Measurements from ENCODE around the gene ANKRD34C. TPM values are rescaled to one million over a fixed set of nuclear protein-coding genes. Genes with fewer than 3 reads are reported as not detected.

ANKRD34C gene
- total RNA-seq, 2 experiments from 2014 or later: not detected

DNA sequence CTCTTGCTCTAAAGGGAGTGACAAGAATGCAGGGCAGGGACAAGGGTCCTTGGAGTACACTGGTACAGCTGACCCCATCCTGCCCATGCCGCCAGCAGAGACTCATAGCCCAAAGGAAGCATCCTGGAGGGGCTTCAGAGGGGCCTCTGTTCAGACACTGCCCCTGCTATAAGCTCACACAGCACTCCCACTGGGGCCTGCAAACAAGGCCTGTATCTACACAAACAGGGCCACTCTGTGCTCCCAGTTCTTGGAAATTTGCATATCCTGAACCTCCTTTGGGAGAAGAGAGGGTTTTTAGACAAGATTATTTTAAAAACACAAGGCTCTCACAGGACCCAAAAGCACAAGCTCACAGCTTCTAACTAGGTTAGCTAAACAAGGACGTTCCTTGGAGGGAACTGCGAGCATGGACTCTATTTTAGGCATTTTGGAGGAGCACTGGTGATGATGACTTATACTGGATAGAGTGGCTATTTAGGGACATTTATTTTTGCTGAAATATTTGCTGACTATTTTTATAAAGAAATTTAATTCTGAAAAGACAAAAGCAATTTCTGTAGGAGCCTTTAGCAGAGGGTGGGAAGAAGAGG is 16.4 kb upstream of the ANKRD34C start:
- no peaks in the 10 kb centered on the region for H3K36me3 ChIP-seq (ENCODE audit: insufficient read depth, low read length)
- H3K4me1 ChIP-seq (ENCODE audit: insufficient read depth, low read length): no peaks in the 10 kb centered on the region
- Mint-ChIP-seq H3K4me3 (no peak overlapping the region), H3K4me1 (ENCODE audit: low read depth) (no peaks in the 10 kb centered on the region), H3K36me3 (ENCODE audit: low read depth) (no peaks in the 10 kb centered on the region), H3K9me3 (no peaks in the 10 kb centered on the region), H3K27ac (no peak overlapping the region), H3K27me3 (peaks cover 48% of the 10 kb centered on the region)
- peaks cover 0 to 23% of the 10 kb centered on the region in 2 experiments for H3K27me3 ChIP-seq (ENCODE audit: control insufficient read depth in 1 of 2, insufficient read depth in 2 of 2, low read length in 2 of 2)
- ATAC-seq (ENCODE audit: poor library complexity): no peak
- ChIA-PET POLR2A (no interaction called here), CTCF (no interaction called here)
- no peak for DNase-seq
- no peaks in the 10 kb centered on the region for H3K9me3 ChIP-seq (ENCODE audit: control insufficient read depth in 1 of 2, insufficient read depth in 1 of 2, low read length in 2 of 2)
- no peak overlapping the region for H3K27ac ChIP-seq (ENCODE audit: low read depth in 1 of 2, low read length in 2 of 2)
- TF ChIP-seq, protein P1, sequence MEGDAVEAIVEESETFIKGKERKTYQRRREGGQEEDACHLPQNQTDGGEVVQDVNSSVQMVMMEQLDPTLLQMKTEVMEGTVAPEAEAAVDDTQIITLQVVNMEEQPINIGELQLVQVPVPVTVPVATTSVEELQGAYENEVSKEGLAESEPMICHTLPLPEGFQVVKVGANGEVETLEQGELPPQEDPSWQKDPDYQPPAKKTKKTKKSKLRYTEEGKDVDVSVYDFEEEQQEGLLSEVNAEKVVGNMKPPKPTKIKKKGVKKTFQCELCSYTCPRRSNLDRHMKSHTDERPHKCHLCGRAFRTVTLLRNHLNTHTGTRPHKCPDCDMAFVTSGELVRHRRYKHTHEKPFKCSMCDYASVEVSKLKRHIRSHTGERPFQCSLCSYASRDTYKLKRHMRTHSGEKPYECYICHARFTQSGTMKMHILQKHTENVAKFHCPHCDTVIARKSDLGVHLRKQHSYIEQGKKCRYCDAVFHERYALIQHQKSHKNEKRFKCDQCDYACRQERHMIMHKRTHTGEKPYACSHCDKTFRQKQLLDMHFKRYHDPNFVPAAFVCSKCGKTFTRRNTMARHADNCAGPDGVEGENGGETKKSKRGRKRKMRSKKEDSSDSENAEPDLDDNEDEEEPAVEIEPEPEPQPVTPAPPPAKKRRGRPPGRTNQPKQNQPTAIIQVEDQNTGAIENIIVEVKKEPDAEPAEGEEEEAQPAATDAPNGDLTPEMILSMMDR (IDR thresholded peaks at IDR 0.05): no peak
- intact Hi-C loops (cut with DNase I, micrococcal nuclease): no loop called here
- no peak overlapping the region for H3K4me3 ChIP-seq (ENCODE audit: low read length)

DNA sequence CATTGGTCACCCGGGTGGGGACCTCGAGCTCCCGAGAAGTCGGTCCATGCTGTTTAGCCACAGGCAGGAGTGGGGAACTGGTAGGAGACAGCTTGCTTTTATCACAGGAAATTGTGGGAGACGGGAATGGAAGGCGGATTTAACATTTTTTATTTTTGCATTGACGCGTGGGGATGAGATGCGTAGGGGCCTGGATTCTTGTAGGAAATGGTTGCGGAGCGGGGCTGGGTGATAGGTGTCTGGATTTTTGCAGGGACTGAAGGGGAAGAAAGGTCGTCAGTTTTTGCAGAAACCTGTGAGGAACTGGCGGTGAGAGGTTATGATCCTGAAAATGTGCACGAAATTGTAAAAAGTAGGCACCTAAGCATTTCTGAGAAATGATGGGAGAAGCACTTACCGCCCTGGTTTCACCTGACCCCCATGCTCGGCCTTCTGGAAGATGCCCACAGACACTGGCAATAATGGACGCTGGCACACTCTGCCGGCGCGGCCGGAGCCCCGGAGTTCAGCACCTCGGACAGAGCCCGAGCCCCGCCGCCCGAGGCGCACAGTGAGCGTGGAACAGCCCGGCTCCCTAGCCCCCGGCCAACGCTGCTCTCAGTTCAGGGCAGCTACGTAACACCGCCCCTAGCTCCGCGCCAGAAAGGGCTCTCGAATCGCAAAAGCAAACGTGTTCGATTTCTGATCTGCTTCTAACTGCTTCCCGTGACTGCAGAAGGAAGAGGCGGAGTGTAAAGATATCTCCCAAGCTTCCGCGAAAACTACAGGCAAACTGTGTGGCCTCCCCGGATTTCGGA is 928 bp downstream of the ANKRD34C start:
- Histone ChIP-seq H3K27ac (ENCODE audit: low read depth in 1 of 2, low read length in 2 of 2) (no peak overlapping the region), H3K9me3 (ENCODE audit: control insufficient read depth in 1 of 2, insufficient read depth in 1 of 2, low read length in 2 of 2) (peaks cover 7 to 18% of the 10 kb centered on the region in 2 experiments), H3K36me3 (ENCODE audit: insufficient read depth, low read length) (no peaks in the 10 kb centered on the region), H3K4me3 (ENCODE audit: low read length) (no peak overlapping the region), H3K27me3 (ENCODE audit: control insufficient read depth in 1 of 2, insufficient read depth in 2 of 2, low read length in 2 of 2) (peaks cover 41 to 58% of the 10 kb centered on the region in 2 experiments), H3K4me1 (ENCODE audit: insufficient read depth, low read length) (no peaks in the 10 kb centered on the region)
- intact Hi-C loops (cut with DNase I, micrococcal nuclease): no loop called here
- TF ChIP-seq, protein P1 (IDR thresholded peaks at IDR 0.05): no peak
- H3K36me3 Mint-ChIP-seq (ENCODE audit: low read depth): no peaks in the 10 kb centered on the region
- ATAC-seq (ENCODE audit: poor library complexity): no peak
- peaks cover 92% of the 10 kb centered on the region for H3K27me3 Mint-ChIP-seq
- no peaks in the 10 kb centered on the region for H3K4me1 Mint-ChIP-seq (ENCODE audit: low read depth)
- CTCF ChIA-PET: no interaction called here
- H3K27ac Mint-ChIP-seq: no peak overlapping the region
- POLR2A ChIA-PET: no interaction called here
- no peak overlapping the region for H3K4me3 Mint-ChIP-seq
- DNase-seq: peak in 8 of 14 experiments; percentile 2 to 38 (median 16)
- H3K9me3 Mint-ChIP-seq: peaks cover 2% of the 10 kb centered on the region

- no peaks in the 10 kb centered on the region for H3K4me1 ChIP-seq (ENCODE audit: insufficient read depth, low read length)
- no peaks in the 10 kb centered on the region for H3K9me3 ChIP-seq (ENCODE audit: control insufficient read depth in 1 of 2, insufficient read depth in 1 of 2, low read length in 2 of 2)
- H3K4me3 ChIP-seq (ENCODE audit: low read length): no peak overlapping the region
- H3K4me3 Mint-ChIP-seq: no peak overlapping the region
- H3K4me1 Mint-ChIP-seq (ENCODE audit: low read depth): no peaks in the 10 kb centered on the region
- no peaks in the 10 kb centered on the region for H3K36me3 Mint-ChIP-seq (ENCODE audit: low read depth)
- DNase-seq (no peak), ATAC-seq (ENCODE audit: poor library complexity) (no peak)
- intact Hi-C loops (cut with DNase I, micrococcal nuclease): no loop called here
- POLR2A ChIA-PET: no interaction called here
- peaks cover 53% of the 10 kb centered on the region for H3K27me3 Mint-ChIP-seq
- no peak overlapping the region for H3K27ac ChIP-seq (ENCODE audit: low read depth in 1 of 2, low read length in 2 of 2)
- H3K9me3 Mint-ChIP-seq: no peaks in the 10 kb centered on the region
- TF ChIP-seq, protein P1 (IDR thresholded peaks at IDR 0.05): no peak
- CTCF ChIA-PET: no interaction called here
- H3K27ac Mint-ChIP-seq: no peak overlapping the region
- H3K36me3 ChIP-seq (ENCODE audit: insufficient read depth, low read length): no peaks in the 10 kb centered on the region
- H3K27me3 ChIP-seq (ENCODE audit: control insufficient read depth in 1 of 2, insufficient read depth in 2 of 2, low read length in 2 of 2): peaks cover 7 to 14% of the 10 kb centered on the region in 2 experiments
These were observed 8.2 kb downstream of the ANKRD34C start for GRCh38 chr15:79290642-79291275.
